Right lung (tissue), 5 donors: ENCODE data around the gene IRF3. TPM values are rescaled to one million over a fixed set of nuclear protein-coding genes. Genes with fewer than 3 reads are reported as not detected.
A peak's percentile ranks its signal among the peaks of the same experiment; 100 is the strongest.

Source experiments
- DNase-seq, 2 donors: peaks; one replicate each; pipeline ENCODE4 v3.0.0-alpha.2; 2013
- polyA plus RNA-seq, 5 donors: library from polyadenylated mRNA; unstranded; fragments of 120-200 nt; gene quantifications; one replicate each; pipeline versions ENCODE4 v1.2.1 to v1.2.3, GENCODE V29; 2013; ENCODE audit warnings: inconsistent platforms in 1 of 5, low replicate concordance in 1 of 5; ENCODE audit not compliant: insufficient read length in 5 of 5, insufficient read depth in 1 of 5

Gene IRF3
- polyA plus RNA-seq, 5 donors: 48.9 to 87.5 (median 73.7) TPM

DNA sequence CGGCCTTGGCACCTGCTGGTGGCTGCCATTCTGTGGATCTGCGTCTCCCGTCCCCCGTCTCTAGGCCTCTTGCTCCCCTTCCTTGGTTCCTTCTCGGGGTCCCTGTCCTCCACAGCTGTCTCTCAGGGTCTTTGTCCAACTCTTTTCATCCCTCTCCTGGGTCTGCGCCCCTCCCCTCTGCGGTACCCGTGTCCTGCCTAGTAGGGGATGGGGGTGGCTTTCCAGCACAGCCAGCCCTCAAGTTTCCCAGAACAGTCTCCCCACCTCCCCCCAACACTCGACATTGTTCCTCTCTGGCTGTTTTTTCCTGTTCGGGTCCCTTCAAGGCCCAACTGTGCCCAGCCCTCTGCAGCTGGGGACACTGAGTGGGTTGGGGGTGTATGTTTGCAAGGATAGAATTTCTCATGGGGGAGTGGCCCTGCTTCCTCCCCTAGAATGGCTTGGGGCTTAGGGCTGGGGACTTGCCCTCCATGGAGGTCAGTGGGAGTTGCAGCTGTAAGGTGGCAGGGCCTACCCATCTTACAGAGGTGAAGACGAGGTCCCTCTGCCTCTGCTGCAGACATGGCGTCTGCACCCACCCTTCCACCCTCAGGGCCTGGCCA is 23.0 kb upstream of the IRF3 start:
- DNase-seq: no peak

DNA sequence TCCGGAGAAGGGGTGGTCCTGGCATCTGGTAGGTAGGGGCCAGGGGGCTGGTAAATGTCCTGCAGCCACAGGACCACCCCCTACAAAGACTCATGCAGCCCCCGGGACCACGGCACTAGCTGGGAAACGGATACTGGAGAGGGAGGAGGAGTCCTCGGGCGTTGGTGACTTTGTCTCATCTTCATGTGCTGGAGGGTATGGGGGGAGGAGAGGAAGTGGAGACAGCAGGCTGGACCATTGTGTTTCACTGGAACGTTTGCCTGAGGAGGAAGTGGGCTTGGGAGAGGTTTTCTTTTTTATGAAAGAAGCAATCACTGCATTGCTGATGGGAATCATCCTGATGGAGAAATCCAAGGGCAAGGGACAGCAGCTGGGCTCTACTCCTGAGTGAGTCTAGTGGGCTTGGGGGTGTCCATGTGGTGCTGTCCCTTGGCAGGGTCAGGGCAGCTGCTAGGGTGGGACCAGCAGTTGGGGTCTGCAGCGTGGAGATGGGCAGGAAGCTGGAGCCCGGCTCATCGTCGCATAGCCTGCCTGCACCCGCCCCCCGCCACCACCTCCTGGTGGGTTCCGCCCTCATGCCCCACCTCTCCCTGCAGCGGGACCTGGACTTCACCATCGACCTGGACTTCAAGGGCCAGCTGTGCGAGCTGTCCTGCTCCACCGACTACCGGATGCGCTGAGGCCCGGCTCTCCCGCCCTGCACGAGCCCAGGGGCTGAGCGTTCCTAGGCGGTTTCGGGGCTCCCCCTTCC is 22.1 kb upstream of the IRF3 start:
- DNase-seq: no peak

DNA sequence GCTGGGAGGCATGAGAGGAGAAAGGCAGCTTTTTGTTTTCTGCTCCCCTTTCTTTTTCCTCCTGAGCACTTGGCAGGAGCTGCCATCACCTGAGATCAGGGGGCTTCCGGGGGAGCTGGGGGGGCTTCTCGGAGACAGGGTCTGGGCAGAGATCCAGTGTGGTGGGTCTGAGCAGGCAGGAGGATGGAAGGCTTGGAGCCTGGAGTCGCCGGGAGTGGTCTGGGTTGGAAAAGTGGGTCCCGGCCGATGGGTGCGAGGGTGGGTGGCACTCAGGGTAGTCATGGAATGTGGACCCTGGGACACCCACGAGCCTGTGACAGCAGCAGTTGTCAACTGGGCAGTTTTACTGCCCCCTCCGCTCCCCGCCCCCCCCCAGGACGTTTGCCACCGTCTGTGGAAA is 21.5 kb upstream of the IRF3 start:
- DNase-seq: no peak

DNA sequence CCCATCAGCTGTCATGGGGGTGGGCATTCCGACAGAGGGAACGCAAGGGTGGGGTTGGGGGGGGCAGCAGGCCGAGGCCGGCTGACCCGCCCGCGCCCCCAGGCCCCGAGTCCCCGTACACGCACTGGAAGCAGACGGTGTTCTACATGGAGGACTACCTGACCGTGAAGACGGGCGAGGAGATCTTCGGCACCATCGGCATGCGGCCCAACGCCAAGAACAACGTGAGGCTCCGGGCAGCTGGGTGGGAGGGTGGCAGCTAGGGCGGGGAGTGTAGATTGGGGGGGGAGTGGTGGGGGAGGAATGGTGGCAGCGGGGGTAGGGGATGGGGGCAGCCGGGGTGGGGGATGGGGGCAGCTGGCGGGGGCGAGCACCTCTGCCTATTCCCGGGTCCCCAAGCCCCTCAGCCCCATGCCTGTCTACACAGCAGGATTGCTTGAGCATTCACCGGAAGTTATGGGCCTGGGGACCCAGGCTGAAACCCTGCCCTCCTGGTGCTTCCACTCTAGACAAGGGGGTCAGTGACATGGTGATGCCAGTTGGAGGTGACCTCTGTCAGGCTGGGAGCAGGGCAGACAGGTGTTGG is 20.9 kb upstream of the IRF3 start:
- no peak for DNase-seq

DNA sequence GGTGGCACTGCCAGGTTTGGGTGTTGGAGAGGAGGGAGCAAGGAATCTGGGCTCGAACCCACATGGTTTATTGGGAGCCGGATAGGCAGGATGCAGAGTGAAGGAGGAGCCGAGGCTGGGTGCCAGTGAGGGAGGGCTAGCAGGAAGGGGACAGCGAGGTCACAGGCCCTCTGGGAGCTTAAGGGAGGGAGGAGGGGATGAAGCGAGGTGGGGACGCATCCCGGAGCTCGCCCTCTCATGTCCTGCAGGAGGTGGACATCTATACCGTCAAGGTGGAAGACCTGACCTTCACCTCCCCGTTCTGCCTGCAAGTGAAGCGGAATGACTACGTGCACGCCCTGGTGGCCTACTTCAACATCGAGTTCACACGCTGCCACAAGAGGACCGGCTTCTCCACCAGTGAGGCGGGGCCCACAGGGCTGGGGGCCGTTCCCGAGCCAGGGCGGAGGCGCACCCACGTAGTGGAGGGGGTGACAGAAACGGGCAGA is 20.2 kb upstream of the IRF3 start:
- DNase-seq: no peak

DNA sequence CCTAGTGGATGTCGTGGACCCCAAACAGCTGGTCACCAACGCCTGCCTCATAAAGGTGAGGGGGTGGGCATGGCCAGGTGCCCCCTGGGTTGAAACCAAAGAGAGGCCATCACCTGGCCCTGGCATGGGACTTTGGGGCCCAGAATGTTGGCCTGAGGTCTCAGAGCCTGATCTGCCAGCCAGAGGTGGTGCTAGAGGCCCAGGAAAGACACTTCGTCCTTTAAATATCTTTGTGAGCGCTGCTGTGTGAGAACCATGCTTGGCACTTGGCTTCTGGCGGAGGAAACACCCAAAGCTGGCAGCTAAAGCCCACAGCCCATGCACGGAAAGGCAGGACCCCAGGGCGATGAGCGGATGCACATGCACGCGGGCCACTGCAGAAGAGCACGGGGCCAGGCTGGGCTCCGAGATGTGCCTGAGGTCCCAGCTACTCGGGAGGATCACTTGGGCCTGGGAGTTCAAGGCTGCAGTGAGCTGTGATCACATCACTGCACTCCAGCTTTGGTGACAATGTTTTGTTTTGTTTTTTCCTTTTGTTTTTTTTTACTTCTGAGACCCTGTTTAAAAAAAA is 19.4 kb upstream of the IRF3 start:
- no peak for DNase-seq

DNA sequence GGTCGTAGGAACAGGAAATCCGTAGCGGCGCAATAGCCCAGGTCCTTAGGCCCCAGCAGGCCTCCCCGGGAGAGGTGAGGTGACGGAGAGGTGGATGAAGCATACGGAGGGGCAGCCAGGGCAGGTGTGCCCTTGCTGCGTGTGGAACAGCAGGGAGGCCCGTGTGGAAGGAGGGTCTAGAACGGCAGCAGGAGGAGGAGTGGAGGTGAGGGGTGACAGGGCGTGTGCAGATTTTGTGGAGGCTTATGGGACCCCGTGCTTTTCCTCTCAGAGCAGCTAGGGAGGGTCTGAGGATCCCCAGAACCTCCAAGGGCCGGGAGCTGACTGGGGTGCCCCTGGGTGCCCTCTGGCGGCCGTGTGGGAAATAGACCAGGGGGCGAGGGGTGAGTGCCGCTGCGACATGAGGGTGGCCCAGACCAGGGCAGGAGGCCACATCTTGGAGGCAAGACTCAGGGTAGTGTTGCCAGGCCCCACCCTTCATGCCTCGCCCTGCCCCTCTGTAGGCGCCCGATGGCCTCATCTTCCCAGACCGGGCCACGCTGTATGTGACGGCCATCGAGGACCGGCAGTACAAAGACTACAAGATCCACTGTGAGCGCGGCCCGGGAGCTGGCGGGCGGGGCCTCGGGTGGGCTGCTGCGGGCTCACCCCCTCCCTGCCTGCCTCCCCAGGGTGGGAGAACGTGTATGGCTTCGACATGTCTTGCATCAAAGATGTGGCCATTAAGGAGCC is 18.8 kb upstream of the IRF3 start:
- no peak for DNase-seq

DNA sequence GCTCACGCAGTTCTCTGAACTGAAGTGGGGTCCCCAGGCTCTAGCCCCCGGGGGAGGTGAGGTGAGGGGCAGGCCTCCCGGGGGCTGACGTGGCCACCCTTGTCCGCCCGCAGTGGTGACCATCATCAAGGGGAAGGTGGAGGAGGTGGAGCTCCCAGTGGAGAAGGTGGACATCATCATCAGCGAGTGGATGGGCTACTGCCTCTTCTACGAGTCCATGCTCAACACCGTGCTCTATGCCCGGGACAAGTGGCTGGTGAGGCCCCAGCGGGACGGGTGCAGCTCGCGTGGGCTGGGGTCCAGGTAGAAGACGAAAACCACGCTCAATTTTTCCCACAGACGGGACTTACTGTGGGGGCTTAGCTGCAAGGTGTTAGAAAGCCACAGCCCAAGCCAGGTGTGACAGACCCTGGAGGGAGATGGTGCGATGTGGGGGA is 18.2 kb upstream of the IRF3 start:
- no peak for DNase-seq

DNA sequence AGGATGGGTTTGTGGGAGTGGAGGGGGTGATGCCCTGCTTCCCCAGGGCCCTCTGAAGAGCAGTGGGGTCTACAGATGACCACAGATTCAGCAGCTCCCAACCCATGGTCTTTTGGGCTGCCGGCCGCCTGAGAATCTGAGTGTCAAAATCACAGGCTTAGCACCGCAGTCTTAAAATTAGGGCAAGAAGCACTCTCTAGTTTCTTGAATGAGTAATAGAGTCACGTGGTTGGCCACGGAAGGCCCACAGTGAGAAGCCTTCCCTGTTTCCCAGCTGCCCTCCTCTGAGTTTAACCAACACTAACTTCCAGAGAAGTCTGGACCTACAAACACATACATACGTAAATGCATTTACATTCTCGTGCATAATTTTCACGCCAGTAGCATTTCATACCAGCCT is 16.6 kb upstream of the IRF3 start:
- DNase-seq: no peak

DNA sequence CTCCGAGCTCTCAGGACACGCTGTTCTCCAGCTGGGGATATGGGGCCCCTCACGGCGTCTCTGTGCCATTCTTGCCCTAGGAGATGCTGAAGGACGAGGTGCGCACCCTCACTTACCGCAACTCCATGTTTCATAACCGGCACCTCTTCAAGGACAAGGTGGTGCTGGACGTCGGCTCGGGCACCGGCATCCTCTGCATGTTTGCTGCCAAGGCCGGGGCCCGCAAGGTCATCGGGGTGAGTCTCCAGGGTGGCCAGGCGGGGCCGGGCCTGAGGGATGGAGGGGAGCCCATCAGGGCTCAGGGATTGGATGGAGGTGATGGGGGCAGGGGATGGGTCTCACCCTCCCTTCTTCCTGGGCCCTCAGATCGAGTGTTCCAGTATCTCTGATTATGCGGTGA is 16.2 kb upstream of the IRF3 start:
- DNase-seq: no peak

DNA sequence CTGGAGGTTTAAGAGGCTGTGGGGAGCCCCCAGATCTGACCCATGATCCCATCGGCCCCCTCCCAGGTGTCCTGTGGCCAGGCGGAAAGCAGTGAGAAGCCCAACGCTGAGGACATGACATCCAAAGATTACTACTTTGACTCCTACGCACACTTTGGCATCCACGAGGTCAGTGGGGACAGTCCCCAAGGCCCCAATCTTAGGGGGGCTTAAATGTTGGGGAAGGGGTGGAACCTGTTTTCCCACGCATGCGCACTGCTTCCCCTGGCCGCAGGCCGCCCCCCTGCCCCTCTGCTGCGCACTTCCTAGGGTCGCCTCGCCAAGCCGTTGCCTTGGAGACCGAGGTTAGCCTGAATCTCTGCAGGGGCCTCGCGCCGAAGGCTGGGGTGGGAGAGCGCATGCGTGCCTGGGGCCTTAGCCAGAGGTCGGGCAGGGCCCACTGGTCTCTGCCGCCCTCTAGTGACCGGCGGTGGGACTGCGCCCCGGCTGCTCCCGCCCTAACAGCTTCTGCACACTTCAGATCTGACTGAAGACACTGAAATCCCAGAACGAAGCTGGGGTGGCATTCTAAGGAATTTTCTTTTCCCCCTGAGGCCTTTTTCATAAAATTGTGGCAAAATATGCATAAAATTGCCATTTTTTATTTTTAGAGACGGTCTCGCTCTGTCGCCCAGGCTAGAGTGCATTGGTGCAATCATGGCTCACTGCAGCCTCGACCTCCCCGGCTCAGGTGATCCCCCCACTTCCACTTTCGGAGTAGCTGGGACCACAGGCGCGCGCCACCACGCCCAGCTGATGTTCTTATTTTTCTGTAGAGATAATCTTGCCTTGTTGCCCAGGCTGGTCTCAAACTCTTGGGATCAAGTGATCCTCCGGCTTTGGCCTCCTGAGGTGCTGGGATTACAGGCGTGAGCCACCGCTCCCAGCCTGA is 15.0 kb upstream of the IRF3 start:
- DNase-seq: peak; percentile 93 to 95

DNA sequence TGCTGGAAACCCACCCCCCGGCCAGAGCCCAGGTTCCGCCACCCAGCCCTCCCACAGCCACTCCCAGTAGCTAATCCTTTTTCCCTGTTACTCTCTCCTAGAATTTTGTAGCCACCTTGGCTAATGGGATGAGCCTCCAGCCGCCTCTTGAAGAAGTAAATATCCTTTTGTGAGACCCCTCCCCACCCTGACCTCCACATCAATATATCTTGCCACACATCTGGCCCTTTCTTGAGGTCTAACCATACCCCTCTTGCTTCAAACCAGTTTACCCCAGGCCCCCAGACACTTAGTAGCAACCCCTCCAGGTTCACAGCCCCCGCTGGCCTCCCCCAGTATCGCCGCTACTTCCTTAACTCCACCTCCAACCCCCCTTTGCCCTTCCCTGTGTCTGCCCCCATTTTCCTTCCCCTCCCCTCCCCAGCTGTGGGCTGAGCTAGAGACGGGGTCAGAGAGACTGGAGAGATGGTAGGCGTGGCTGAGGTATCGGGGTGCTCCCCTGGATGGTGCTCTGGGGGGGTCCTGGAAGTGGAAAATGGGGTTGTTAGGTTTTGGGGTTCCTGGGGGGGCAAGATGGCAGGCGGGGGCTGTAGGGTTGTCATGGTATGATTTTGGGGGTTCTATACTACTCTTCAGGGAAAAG is 14.2 kb upstream of the IRF3 start:
- no peak for DNase-seq

DNA sequence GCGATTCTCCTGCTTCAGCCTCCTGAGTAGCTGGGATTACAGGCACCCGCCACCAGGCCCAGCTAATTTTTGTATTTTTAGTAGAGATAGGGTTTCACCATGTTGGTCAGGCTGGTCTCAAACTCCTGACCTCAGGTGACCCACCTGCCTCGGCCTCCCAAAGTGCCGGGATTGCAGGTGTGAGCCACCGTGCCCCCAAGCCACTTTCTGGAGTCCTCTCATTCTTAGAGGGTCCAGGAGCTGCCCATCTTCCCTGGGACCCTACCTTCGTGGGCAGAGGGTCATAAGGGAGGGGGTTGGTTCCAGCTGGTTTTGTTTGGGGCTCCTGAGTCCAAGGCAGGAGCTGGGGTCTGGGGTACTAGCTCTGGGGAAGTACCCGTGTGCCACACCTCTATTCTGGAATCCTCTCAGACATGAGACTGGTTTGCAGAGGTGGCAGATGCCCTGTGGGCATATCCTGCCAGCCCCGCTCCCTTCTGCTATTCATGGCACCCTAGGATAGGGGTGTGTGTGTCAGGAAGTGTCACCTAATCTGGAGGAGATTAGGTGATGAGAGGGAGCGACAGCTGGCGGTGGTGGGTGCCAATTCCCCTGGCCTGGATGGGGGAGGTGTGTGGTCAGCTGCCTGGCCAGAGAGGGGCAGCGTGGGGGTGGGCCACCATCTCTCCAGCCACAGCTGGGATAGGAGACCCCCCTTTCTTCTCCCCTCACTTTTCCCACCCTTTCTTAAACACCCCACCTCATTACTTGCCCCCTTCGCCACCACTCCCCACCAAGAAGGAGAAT is 13.5 kb upstream of the IRF3 start:
- no peak for DNase-seq

DNA sequence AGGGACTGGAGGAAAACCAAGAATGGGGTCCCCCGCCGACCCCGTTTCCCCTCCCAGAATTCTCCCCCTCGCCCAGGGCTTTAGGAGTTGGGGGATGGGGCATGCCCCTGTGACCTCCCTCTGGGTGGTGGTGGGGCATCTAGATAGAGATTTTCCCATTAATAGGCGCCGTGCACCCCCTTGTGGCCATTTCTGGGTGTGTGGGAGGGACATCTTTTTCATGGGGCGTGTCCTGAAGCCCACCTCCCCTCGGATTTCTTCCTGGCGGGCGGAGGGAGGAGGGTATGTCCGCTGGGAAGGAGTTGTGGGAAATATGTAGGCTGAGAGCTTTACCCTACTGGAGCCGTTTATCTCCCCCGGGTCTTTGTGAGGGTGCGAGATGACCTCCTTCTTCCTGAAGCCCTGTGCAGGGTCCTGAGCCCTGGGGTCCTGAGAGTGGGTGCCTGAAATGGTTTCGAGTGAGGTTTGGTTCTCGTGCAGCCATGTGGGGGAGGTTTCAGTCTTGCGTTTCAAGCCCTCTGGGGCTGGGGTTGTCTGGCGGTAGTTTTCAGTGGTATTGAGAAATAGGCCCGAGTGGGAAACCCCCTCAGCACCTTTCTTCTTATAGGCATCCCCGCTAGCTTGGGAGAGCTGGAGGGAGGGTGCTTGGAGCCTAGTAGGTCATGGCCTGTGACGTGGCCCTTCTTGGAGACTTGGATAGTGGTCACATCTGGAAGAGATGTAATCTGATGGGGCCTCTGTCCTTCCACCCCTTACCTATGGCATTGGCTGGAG is 12.4 kb upstream of the IRF3 start:
- DNase-seq: peak; percentile 76 to 80

DNA sequence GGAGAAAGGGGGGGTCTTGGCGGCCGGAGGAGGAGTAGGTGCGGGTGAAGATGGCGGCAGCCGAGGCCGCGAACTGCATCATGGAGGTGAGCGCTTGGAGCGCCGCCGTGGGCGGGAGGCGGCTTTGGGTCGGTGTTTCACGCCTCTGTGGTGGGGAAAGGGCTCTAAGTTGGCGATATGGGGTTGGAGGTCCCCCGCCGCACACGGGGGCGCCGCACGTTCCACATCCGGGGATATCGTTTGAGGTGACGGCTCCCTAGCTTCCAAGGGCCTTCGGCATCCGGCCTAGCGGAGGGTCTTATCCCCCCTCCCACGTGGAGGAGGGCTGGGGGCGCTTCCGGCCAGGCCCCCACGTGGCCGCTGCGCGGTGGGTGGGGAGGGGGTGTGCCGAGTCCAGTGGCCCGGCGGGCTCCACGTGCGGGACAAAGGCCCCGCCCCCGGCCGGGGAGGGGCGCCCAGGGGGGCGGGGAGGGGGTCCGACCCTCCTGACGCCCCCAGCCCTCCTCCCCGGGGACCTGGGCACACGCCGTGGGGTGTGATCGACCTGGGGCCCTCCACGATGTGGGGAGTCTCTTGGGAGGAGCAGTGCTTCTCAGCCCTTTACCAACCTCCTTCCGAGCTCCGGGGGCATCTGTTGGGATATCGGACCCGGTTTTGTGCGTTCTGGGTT is 11.7 kb upstream of the IRF3 start, which contains the start of gene PRMT1:
PRMT1 (plus strand) TSS at position 41 of the 670 bp plus-strand sequence; CDS start at position 51, 10 bp downstream.
- DNase-seq: no peak

DNA sequence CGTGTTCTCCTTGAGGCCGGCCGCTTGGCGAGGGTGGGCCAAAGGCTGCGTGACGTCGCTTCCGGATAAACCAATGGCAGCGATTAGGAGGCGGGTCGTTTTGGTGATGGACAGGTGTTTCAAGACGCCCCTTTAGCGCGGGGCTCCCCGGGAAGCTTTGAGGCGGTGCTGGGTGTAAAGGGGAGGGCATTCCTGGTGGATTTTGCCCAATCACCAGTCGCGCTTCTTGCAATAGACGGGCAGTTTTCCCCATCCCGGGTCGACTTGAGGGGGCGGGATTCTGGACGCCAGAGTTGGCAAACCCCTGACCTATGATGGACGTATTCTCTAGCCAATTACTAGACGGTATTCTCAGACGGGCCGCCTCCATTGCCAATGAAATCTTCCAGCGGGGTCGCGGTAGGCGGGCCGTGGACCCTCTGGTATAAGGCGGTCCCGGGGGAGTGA is 11.2 kb upstream of the IRF3 start:
- DNase-seq: peak; percentile 100

DNA sequence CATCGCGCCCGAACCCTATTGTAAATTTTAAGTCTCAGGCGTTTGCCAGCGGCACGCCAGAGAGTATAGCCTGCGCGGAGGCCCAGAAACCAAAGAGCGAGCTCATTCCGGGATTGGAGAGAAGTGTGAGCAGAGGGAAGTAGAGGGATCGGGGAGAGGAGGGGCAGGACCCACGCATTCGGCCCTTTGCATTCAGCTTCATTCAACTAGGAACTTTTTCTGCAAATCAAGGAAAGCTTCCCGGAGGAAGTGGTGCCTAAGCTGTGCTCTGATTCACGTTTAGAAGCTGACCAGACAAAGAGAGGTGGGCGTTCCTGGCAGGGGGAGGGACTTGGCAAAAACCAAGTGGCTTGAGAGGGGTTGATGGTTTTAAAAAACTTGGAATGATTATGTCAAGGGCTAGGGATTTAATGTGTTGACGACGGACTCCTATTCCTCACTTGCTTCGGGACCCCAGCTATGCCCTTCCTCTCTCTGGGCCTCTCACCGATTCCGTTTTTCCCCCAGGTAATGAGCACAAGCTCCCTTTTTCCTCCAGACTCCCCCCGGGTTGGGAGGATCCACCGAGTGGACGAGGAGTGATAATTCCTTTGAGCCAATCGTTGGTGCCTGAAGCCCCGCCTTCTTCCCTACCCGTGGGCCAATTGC is 10.6 kb upstream of the IRF3 start:
- DNase-seq: no peak
